HFFc6 (cell line): ENCODE measurements around the gene LEKR1. TPM values are rescaled to one million over a fixed set of nuclear protein-coding genes. Genes with fewer than 3 reads are reported as not detected.
A peak's percentile ranks its signal among the peaks of the same experiment; 100 is the strongest.

Experiments
- DNase-seq: peaks from one replicate; pipeline ENCODE4 v3.0.0-alpha.2; 2018
- H3K27ac Mint-ChIP-seq: 2 replicates; pipeline ENCODE4 v1.8.0; 2020; ENCODE audit warnings: mild to moderate bottlenecking, mixed read lengths
- H3K27me3 Mint-ChIP-seq: 2 replicates; pipeline ENCODE4 v1.8.0; 2021; ENCODE audit warnings: mild to moderate bottlenecking, moderate library complexity, mixed read lengths; ENCODE audit not compliant: insufficient read depth
- H3K36me3 Mint-ChIP-seq: 2 replicates; pipeline ENCODE4 v1.8.0; 2021; ENCODE audit warnings: low read depth, mixed read lengths
- H3K4me1 Mint-ChIP-seq: 2 replicates; pipeline ENCODE4 v1.8.0; 2020; ENCODE audit warnings: low read depth, mixed read lengths
- H3K4me3 Mint-ChIP-seq: 2 replicates; pipeline ENCODE4 v1.8.0; 2020; ENCODE audit warnings: mild to moderate bottlenecking, moderate library complexity, mixed read lengths
- H3K9me3 Mint-ChIP-seq: 2 replicates; pipeline ENCODE4 v1.8.0; 2020; ENCODE audit warnings: mild to moderate bottlenecking, mixed read lengths
- total RNA-seq, 6 experiments: library from RNA; stranded (reverse); fragmentation: NEBNext Ultra II Directional; extraction: Animal tissue kit (Norgen Biotek cat#: 25700); gene quantifications; 2 replicates in 1 of 6; 3 replicates in 5 of 6; pipeline ENCODE4 v1.2.3, GENCODE V29; 2021
- TF ChIP-seq, protein P1 (sequence below): fragments of 200-600 bp; sonication (generic); IDR thresholded peaks from 2 replicates; pipeline ENCODE4 v1.5.0; 2021; ENCODE audit warnings: antibody characterized with exemption, mild to moderate bottlenecking

Gene LEKR1
- total RNA-seq, 6 experiments from 2014 or later: 0.40 to 1.0 (median 0.77) TPM

DNA sequence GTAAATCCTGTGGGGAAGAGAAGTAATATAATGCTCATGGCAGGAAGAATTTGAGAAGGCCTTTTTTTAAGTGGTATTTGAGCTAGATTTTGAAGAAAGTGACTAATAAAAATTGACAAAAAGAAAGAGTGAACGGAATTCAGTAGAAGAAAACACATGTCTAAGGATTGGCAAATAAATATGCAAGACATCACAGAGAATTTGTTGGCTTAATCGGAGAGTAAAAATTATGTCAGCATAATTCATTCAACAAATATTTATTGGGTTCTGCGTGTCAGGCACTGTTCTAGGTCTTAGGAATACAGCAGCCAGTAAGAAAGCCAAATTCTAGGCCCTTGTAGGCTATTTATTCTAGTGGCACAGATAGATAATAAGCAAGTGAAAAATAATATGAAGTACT, 33.6 kb upstream of the LEKR1 start:
- DNase-seq: no peak
- Mint-ChIP-seq H3K27me3 (no peaks in the 10 kb centered on the region), H3K4me3 (peak overlapping the region; percentile 3; the same call in 1 of the 2 replicates), H3K4me1 (peaks cover 83% of the 10 kb centered on the region), H3K27ac (peak overlapping the region; percentile 87), H3K36me3 (peaks cover 16% of the 10 kb centered on the region), H3K9me3 (no peaks in the 10 kb centered on the region)
- TF ChIP-seq, protein P1, sequence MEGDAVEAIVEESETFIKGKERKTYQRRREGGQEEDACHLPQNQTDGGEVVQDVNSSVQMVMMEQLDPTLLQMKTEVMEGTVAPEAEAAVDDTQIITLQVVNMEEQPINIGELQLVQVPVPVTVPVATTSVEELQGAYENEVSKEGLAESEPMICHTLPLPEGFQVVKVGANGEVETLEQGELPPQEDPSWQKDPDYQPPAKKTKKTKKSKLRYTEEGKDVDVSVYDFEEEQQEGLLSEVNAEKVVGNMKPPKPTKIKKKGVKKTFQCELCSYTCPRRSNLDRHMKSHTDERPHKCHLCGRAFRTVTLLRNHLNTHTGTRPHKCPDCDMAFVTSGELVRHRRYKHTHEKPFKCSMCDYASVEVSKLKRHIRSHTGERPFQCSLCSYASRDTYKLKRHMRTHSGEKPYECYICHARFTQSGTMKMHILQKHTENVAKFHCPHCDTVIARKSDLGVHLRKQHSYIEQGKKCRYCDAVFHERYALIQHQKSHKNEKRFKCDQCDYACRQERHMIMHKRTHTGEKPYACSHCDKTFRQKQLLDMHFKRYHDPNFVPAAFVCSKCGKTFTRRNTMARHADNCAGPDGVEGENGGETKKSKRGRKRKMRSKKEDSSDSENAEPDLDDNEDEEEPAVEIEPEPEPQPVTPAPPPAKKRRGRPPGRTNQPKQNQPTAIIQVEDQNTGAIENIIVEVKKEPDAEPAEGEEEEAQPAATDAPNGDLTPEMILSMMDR: no peak

DNA sequence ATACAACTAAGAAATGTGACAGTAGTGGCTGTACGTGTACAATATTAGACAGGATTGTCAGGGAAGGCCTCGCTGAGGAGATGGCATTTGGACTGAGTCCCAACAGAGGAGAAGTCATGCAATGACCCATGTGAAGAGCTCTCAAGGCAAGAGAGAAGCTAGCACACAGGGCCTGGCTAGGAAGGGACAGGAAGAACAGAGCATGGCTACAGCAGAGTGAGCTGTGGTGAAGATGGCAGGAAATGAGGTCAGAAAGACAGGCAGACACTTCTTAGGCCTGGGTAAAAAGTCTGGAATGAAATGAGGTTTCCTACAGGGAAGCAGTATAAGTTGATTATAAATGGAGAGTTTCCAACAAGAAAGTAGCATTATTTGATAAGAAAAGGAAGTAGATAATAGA, 33.2 kb upstream of the LEKR1 start:
- Mint-ChIP-seq H3K4me1 (peaks cover 79% of the 10 kb centered on the region), H3K27me3 (no peaks in the 10 kb centered on the region), H3K9me3 (no peaks in the 10 kb centered on the region), H3K27ac (peak overlapping the region; percentile 87), H3K36me3 (peaks cover 16% of the 10 kb centered on the region), H3K4me3 (no peak overlapping the region; the same call in none of the 2 replicates)
- TF ChIP-seq, protein P1: no peak
- no peak for DNase-seq

DNA sequence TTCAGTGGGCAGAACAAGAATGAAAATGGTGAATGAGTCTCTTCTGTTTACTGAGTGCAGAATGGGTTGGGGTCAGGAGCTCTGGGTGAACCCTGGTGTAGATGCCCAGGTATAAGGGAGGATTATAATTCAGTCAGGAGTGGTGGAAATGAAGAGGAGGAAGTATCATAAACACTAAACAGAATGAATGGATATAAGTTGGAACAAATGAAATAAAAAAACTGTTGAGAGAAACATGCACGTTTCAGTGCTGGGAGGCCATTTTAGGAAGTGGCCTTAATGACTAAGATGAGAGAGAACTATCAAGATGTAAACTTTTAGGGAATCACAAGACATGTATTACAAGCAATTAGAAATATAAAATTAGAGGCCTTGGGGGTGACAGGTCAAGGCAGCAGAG, 32.8 kb upstream of the LEKR1 start:
- no peak for DNase-seq
- H3K27ac Mint-ChIP-seq: peak overlapping the region; percentile 87
- H3K4me1 Mint-ChIP-seq: peaks cover 75% of the 10 kb centered on the region
- H3K36me3 Mint-ChIP-seq: peaks cover 16% of the 10 kb centered on the region
- no peaks in the 10 kb centered on the region for H3K9me3 Mint-ChIP-seq
- no peak overlapping the region; the same call in 1 of the 2 replicates for H3K4me3 Mint-ChIP-seq
- TF ChIP-seq, protein P1: no peak
- no peaks in the 10 kb centered on the region for H3K27me3 Mint-ChIP-seq

DNA sequence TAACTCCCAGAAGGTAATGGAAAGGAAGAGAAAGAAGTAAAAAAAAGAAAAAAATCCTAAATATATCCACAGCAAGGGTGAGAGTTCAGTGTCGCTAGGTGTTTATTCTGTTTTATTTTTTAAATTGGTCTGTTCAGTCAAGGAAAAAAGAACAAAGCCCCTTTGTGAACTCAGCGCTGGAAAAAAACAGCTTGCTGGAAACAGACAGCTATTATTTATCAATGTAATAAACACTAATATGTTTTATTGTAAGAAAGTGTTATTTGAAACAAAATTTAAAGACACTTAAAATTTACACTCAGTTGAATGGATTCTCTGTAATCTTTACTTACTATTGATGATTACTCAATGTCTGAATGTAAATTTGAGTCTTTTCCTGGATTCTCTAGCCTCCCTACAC, 32.3 kb upstream of the LEKR1 start:
- Mint-ChIP-seq H3K27me3 (no peaks in the 10 kb centered on the region), H3K27ac (peak overlapping the region; percentile 87), H3K36me3 (peaks cover 20% of the 10 kb centered on the region), H3K9me3 (no peaks in the 10 kb centered on the region), H3K4me1 (peaks cover 70% of the 10 kb centered on the region), H3K4me3 (no peak overlapping the region)
- no peak for DNase-seq
- TF ChIP-seq, protein P1: no peak

DNA sequence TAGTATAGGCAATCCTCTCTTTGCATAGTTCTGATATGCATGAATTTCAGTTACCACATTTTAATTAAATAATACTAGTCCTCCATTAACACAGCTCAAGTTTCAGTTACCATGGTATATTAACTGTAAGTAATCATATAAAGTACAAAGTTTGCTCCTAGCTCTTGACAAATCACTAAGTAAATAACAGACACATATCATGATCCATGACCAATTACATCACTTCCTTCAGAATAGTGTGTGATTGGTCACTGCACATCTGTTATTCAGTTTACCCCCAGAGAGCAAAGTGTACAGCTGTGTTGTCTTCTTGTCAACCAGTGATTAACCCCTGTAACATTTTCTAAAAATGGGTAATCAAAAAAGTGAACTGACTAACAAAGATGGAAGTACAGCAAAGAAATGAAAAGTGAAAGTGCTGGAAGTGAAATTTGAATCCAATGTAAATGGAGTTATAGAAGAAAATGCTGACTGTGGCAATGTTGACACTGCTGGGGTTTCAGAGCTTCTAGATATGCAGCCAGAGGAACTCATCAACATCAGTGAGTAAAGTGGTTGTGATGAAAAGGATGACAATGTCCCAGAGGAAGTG, 30.2 kb upstream of the LEKR1 start:
- TF ChIP-seq, protein P1: no peak
- Mint-ChIP-seq H3K9me3 (0 out of 2 replicates have a peak, but pooled peaks cover 4% of the 10 kb centered on the region), H3K27me3 (no peaks in the 10 kb centered on the region), H3K4me3 (peak overlapping the region; percentile 2; the same call in 1 of the 2 replicates), H3K4me1 (peaks cover 50% of the 10 kb centered on the region), H3K27ac (peak overlapping the region; percentile 43), H3K36me3 (peaks cover 41% of the 10 kb centered on the region)
- no peak for DNase-seq
